Measurements from ENCODE around the gene MYBPC2. TPM values are rescaled to one million over a fixed set of nuclear protein-coding genes. Genes with fewer than 3 reads are reported as not detected.

MYBPC2 gene
- polyA plus RNA-seq, 3 donors from 2014 or later = not detected

- Mint-ChIP-seq H3K9me3 (no peaks in the 10 kb centered on the region), H3K27ac (peak overlapping the region in 2 of 6 donors; percentile 7 to 57), H3K4me3 (no peak overlapping the region), H3K36me3 (peaks cover 5 to 7% (median 5%) of the 10 kb centered on the region in 3 donors), H3K4me1 (no peaks in the 10 kb centered on the region), H3K27me3 (ENCODE audit: low read depth in 3 of 3) (peaks cover 0 to 2% (median 2%) of the 10 kb centered on the region in 3 donors)
- DNase-seq = no peak
These were observed 33.9 kb upstream of the MYBPC2 start for GRCh38 chr19:50398675-50399367.

GRCh38 chr19:50399368-50399745 is 33.3 kb upstream of the MYBPC2 start:
- DNase-seq = no peak
- Mint-ChIP-seq H3K27ac (peak overlapping the region in 1 of 6 donors; percentile 57), H3K27me3 (ENCODE audit: low read depth in 3 of 3) (peaks cover 0 to 2% (median 2%) of the 10 kb centered on the region in 3 donors), H3K4me3 (no peak overlapping the region), H3K4me1 (no peaks in the 10 kb centered on the region), H3K36me3 (peaks cover 4 to 11% (median 5%) of the 10 kb centered on the region in 3 donors), H3K9me3 (no peaks in the 10 kb centered on the region)

- no peaks in the 10 kb centered on the region for H3K4me1 Mint-ChIP-seq
- no peaks in the 10 kb centered on the region for H3K9me3 Mint-ChIP-seq
- no peak overlapping the region for H3K27ac Mint-ChIP-seq
- DNase-seq = no peak
- H3K27me3 Mint-ChIP-seq (ENCODE audit: low read depth in 3 of 3) = peaks cover 0 to 4% (median 2%) of the 10 kb centered on the region in 3 donors
- no peak overlapping the region for H3K4me3 Mint-ChIP-seq
- H3K36me3 Mint-ChIP-seq = peaks cover 4 to 12% (median 8%) of the 10 kb centered on the region in 3 donors
These were observed 30.9 kb upstream of the MYBPC2 start for GRCh38 chr19:50401605-50402450.

- Mint-ChIP-seq H3K4me3 (no peak overlapping the region), H3K36me3 (peaks cover 3 to 12% (median 7%) of the 10 kb centered on the region in 3 donors), H3K27me3 (ENCODE audit: low read depth in 3 of 3) (peaks cover 0 to 4% (median 2%) of the 10 kb centered on the region in 3 donors), H3K27ac (no peak overlapping the region), H3K9me3 (no peaks in the 10 kb centered on the region), H3K4me1 (no peaks in the 10 kb centered on the region)
- DNase-seq = no peak
These were observed 30.0 kb upstream of the MYBPC2 start for GRCh38 chr19:50402544-50403301.

- Mint-ChIP-seq H3K36me3 (peaks cover 0 to 12% (median 3%) of the 10 kb centered on the region in 3 donors), H3K9me3 (no peaks in the 10 kb centered on the region), H3K27ac (peak overlapping the region in 2 of 6 donors; percentile 15 to 46), H3K4me1 (no peaks in the 10 kb centered on the region), H3K27me3 (ENCODE audit: low read depth in 3 of 3) (peaks cover 0 to 3% (median 1%) of the 10 kb centered on the region in 3 donors), H3K4me3 (no peak overlapping the region)
- no peak for DNase-seq
These were observed 26.4 kb upstream of the MYBPC2 start for GRCh38 chr19:50406156-50406820.

- Mint-ChIP-seq H3K27me3 (ENCODE audit: low read depth in 3 of 3) (peaks cover 0 to 3% (median 0%) of the 10 kb centered on the region in 3 donors), H3K4me3 (no peak overlapping the region), H3K4me1 (no peaks in the 10 kb centered on the region)
These were observed 25.9 kb upstream of the MYBPC2 start for GRCh38 chr19:50406829-50407228.

GRCh38 chr19:50409347-50409746 is 23.3 kb upstream of the MYBPC2 start:
- peaks cover 0 to 4% (median 0%) of the 10 kb centered on the region in 3 donors for H3K27me3 Mint-ChIP-seq (ENCODE audit: low read depth in 3 of 3)
- no peaks in the 10 kb centered on the region for H3K4me1 Mint-ChIP-seq
- H3K9me3 Mint-ChIP-seq = no peaks in the 10 kb centered on the region
- H3K36me3 Mint-ChIP-seq = peaks cover 0 to 4% (median 3%) of the 10 kb centered on the region in 3 donors
- DNase-seq = no peak
- H3K27ac Mint-ChIP-seq = no peak overlapping the region
- no peak overlapping the region for H3K4me3 Mint-ChIP-seq

More at GRCh38 chr19:50406829-50407228, 25.9 kb upstream of the MYBPC2 start:
- Mint-ChIP-seq H3K27ac (no peak overlapping the region), H3K9me3 (no peaks in the 10 kb centered on the region), H3K36me3 (peaks cover 0 to 12% (median 3%) of the 10 kb centered on the region in 3 donors)
- DNase-seq = no peak

- Mint-ChIP-seq H3K4me3 (no peak overlapping the region), H3K27ac (no peak overlapping the region), H3K4me1 (peaks cover 0 to 2% of the 10 kb centered on the region in 2 donors), H3K36me3 (peaks cover 0 to 4% (median 3%) of the 10 kb centered on the region in 3 donors), H3K27me3 (ENCODE audit: low read depth in 3 of 3) (peaks cover 0 to 3% (median 0%) of the 10 kb centered on the region in 3 donors), H3K9me3 (no peaks in the 10 kb centered on the region)
- DNase-seq = no peak
These were observed 22.6 kb upstream of the MYBPC2 start for GRCh38 chr19:50410109-50410508.

GRCh38 chr19:50412419-50412818 is 20.3 kb upstream of the MYBPC2 start:
- Mint-ChIP-seq H3K27ac (no peak overlapping the region), H3K36me3 (no peaks in the 10 kb centered on the region), H3K4me3 (no peak overlapping the region), H3K27me3 (ENCODE audit: low read depth in 3 of 3) (peaks cover 0 to 2% (median 0%) of the 10 kb centered on the region in 3 donors), H3K4me1 (peaks cover 0 to 2% of the 10 kb centered on the region in 2 donors), H3K9me3 (no peaks in the 10 kb centered on the region)
- no peak for DNase-seq

- Mint-ChIP-seq H3K4me3 (no peak overlapping the region), H3K36me3 (no peaks in the 10 kb centered on the region), H3K4me1 (peaks cover 0 to 2% of the 10 kb centered on the region in 2 donors), H3K27me3 (ENCODE audit: low read depth in 3 of 3) (peaks cover 0 to 2% (median 0%) of the 10 kb centered on the region in 3 donors), H3K9me3 (no peaks in the 10 kb centered on the region), H3K27ac (no peak overlapping the region)
- no peak for DNase-seq
These were observed 19.6 kb upstream of the MYBPC2 start for GRCh38 chr19:50413096-50413495.

GRCh38 chr19:50413531-50413930 is 19.2 kb upstream of the MYBPC2 start:
- H3K4me3 Mint-ChIP-seq = no peak overlapping the region
- no peaks in the 10 kb centered on the region for H3K36me3 Mint-ChIP-seq
- no peak for DNase-seq
- peaks cover 0 to 2% of the 10 kb centered on the region in 2 donors for H3K4me1 Mint-ChIP-seq
- no peak overlapping the region for H3K27ac Mint-ChIP-seq
- no peaks in the 10 kb centered on the region for H3K9me3 Mint-ChIP-seq
- peaks cover 0 to 2% (median 0%) of the 10 kb centered on the region in 3 donors for H3K27me3 Mint-ChIP-seq (ENCODE audit: low read depth in 3 of 3)

GRCh38 chr19:50414864-50415660 is 17.6 kb upstream of the MYBPC2 start:
- Mint-ChIP-seq H3K9me3 (peaks cover 0 to under 1% (median 0%) of the 10 kb centered on the region in 6 donors), H3K27me3 (ENCODE audit: low read depth in 3 of 3) (peaks cover 0 to 7% (median 7%) of the 10 kb centered on the region in 3 donors), H3K4me3 (no peak overlapping the region), H3K36me3 (no peaks in the 10 kb centered on the region), H3K27ac (peak overlapping the region in 1 of 6 donors; percentile 28), H3K4me1 (peaks cover 8 to 11% of the 10 kb centered on the region in 2 donors)
- DNase-seq = peak; percentile 58 to 64 (median 62)
